ENCODE results near the gene ANO9.
"Not testable (repeated sequence)": the region's sequence is repeated elsewhere in the genome, so short reads cannot be mapped to it uniquely, and the experiment has no call there.

The ANO9 gene

GRCh38 chr11:398826-399225 is 43.0 kb downstream of the ANO9 start:
- no peak for DNase-seq

- peak; percentile 86 for DNase-seq
These were observed 44.8 kb downstream of the ANO9 start for GRCh38 chr11:396948-397548.

GRCh38 chr11:396511-396947 is 45.3 kb downstream of the ANO9 start:
- DNase-seq: peak; percentile 55

- DNase-seq: no peak
These were observed 45.9 kb downstream of the ANO9 start for GRCh38 chr11:395866-396265.

- no peak for DNase-seq
These were observed 46.8 kb downstream of the ANO9 start for GRCh38 chr11:394858-395655.

GRCh38 chr11:394034-394857 is 47.6 kb downstream of the ANO9 start, which contains the start of gene PKP3:
PKP3 (plus strand) TSS chr11:394209; CDS start chr11:394293, 84 bp downstream.
- no peak for DNase-seq

GRCh38 chr11:393219-394033 is 48.4 kb downstream of the ANO9 start:
- DNase-seq: no peak

- no peak for DNase-seq
These were observed 49.6 kb downstream of the ANO9 start for GRCh38 chr11:392102-392777.

- no peak for DNase-seq
These were observed 50.4 kb downstream of the ANO9 start for GRCh38 chr11:391117-392017.

GRCh38 chr11:390175-390574 is 51.6 kb downstream of the ANO9 start:
- DNase-seq: peak; percentile 46

GRCh38 chr11:389369-389768 is 52.4 kb downstream of the ANO9 start:
- not testable (repeated sequence) for DNase-seq

- DNase-seq: no peak
These were observed 54.5 kb downstream of the ANO9 start for GRCh38 chr11:387193-387793.

GRCh38 chr11:386483-386882 is 55.3 kb downstream of the ANO9 start:
- DNase-seq: no peak

GRCh38 chr11:385594-386351 is 56.0 kb downstream of the ANO9 start:
- no peak for DNase-seq

GRCh38 chr11:384511-384910 is 57.3 kb downstream of the ANO9 start:
- no peak for DNase-seq

- DNase-seq: no peak
These were observed 58.4 kb downstream of the ANO9 start for GRCh38 chr11:383431-383830.

- DNase-seq: no peak
These were observed 59.7 kb downstream of the ANO9 start for GRCh38 chr11:382081-382629.

GRCh38 chr11:381501-382072 is 60.2 kb downstream of the ANO9 start:
- DNase-seq: no peak

GRCh38 chr11:380996-381395 is 60.8 kb downstream of the ANO9 start:
- no peak for DNase-seq

All from NCI-H82 (cell line).